ENCODE results near the gene L3MBTL3. TPM values are rescaled to one million over a fixed set of nuclear protein-coding genes. Genes with fewer than 3 reads are reported as not detected.
"Not testable (repeated sequence)": the region's sequence is repeated elsewhere in the genome, so short reads cannot be mapped to it uniquely, and the experiment has no call there.

The L3MBTL3 gene
- total RNA-seq, 4 donors from 2014 or later: 3.1 to 6.7 (median 3.6) TPM

DNA sequence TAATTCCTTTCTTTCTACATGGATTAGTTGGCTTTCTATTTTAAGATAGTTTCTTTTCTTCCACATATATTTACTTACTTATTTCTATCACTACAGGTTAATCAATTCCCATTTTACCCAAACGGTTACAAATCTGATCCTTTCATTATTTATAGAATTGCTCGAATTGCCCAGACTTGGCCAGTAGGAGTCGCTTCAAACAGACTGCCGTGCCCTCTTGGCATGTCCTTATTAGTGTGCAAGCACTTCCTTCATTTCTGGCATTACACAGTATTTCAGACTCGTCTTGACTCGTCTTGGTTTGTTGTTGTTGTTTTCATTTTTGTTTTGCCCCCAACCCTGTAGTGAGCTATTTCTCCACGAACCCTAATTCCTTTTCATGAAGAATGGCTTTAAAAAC, 129.8 kb downstream of the L3MBTL3 start:
- Histone ChIP-seq H3K4me3 (no peak overlapping the region), H3K9me3 (no peaks in the 10 kb centered on the region), H3K4me1 (no peaks in the 10 kb centered on the region), H3K27ac (replicated peaks in 1 of 4) (no peak overlapping the region), H3K36me3 (no peaks in the 10 kb centered on the region), H3K27me3 (no peaks in the 10 kb centered on the region)
- 91% methylated on average over 7 of the region's 7 CpGs for WGBS
- TF ChIP-seq CTCF (IDR thresholded peaks at IDR 0.05): no peak
- no peak for TF ChIP-seq POLR2A (IDR thresholded peaks at IDR 0.05; ENCODE audit: low read depth)
- no peak for DNase-seq (ENCODE audit: extremely low spot score)
- intact Hi-C loops (cut with DNase I): no loop called here

- intact Hi-C loops (cut with DNase I); H3K9me3 ChIP-seq; H3K27me3 ChIP-seq; H3K36me3 ChIP-seq; DNase-seq (ENCODE audit: extremely low spot score); H3K4me1 ChIP-seq; H3K4me3 ChIP-seq; H3K27ac ChIP-seq (replicated peaks in 1 of 4): not testable (repeated sequence)
- WGBS: 90% methylated on average over 2 of the region's 2 CpGs
Measured at GRCh38 chr6:130149016-130149415, 130.6 kb downstream of the L3MBTL3 start.

- TF ChIP-seq EP300 (IDR thresholded peaks at IDR 0.05): no peak
- no peak for TF ChIP-seq CTCF (IDR thresholded peaks at IDR 0.05)
- TF ChIP-seq POLR2A (IDR thresholded peaks at IDR 0.05; ENCODE audit: low read depth): no peak
- TF ChIP-seq POLR2AphosphoS5 (IDR thresholded peaks at IDR 0.05): no peak
- 76% methylated on average over 8 of the region's 8 CpGs for WGBS
- no peaks in the 10 kb centered on the region for H3K27me3 ChIP-seq
- intact Hi-C loops (cut with DNase I): no loop called here
- H3K4me3 ChIP-seq: no peak overlapping the region
- no peaks in the 10 kb centered on the region for H3K36me3 ChIP-seq
- no peak for DNase-seq (ENCODE audit: extremely low spot score)
- no peak overlapping the region for H3K27ac ChIP-seq (replicated peaks in 1 of 4)
- H3K4me1 ChIP-seq: no peaks in the 10 kb centered on the region
- no peaks in the 10 kb centered on the region for H3K9me3 ChIP-seq
Measured at GRCh38 chr6:130150906-130151305, 132.5 kb downstream of the L3MBTL3 start.

- 93% methylated on average over 6 of the region's 6 CpGs for WGBS
- TF ChIP-seq POLR2AphosphoS5 (IDR thresholded peaks at IDR 0.05) (no peak), EP300 (IDR thresholded peaks at IDR 0.05) (no peak), POLR2A (IDR thresholded peaks at IDR 0.05; ENCODE audit: low read depth) (no peak), CTCF (IDR thresholded peaks at IDR 0.05) (no peak)
- Histone ChIP-seq H3K36me3 (no peaks in the 10 kb centered on the region), H3K9me3 (no peaks in the 10 kb centered on the region), H3K27ac (replicated peaks in 1 of 4) (no peak overlapping the region), H3K4me3 (no peak overlapping the region), H3K4me1 (no peaks in the 10 kb centered on the region), H3K27me3 (no peaks in the 10 kb centered on the region)
- intact Hi-C loops (cut with DNase I): no loop called here
- no peak for DNase-seq (ENCODE audit: extremely low spot score)
Measured at GRCh38 chr6:130152908-130153510, 134.6 kb downstream of the L3MBTL3 start.

GRCh38 chr6:130156908-130157307, 138.5 kb downstream of the L3MBTL3 start:
- no peak overlapping the region for H3K27ac ChIP-seq (replicated peaks in 1 of 4)
- H3K27me3 ChIP-seq: no peaks in the 10 kb centered on the region
- 93% methylated on average over 5 of the region's 5 CpGs for WGBS
- DNase-seq (ENCODE audit: extremely low spot score): no peak
- H3K4me1 ChIP-seq: no peaks in the 10 kb centered on the region
- intact Hi-C loops (cut with DNase I): no loop called here
- TF ChIP-seq EP300 (IDR thresholded peaks at IDR 0.05) (no peak), POLR2AphosphoS5 (IDR thresholded peaks at IDR 0.05) (no peak), POLR2A (IDR thresholded peaks at IDR 0.05; ENCODE audit: low read depth) (no peak), CTCF (IDR thresholded peaks at IDR 0.05) (no peak)
- no peak overlapping the region for H3K4me3 ChIP-seq
- H3K36me3 ChIP-seq: no peaks in the 10 kb centered on the region
- no peaks in the 10 kb centered on the region for H3K9me3 ChIP-seq

Measured in esophagus muscularis mucosa (tissue), 4 donors.